GM18951 (cell line): ENCODE data around the gene KCNMA1.

Experiments
- POLR2A ChIP-seq: IDR thresholded peaks from 4 replicates; pipeline ENCODE4 v1.6.1; 2011; ENCODE audit warnings: mild to moderate bottlenecking; ENCODE audit not compliant: insufficient read length, insufficient read depth; ENCODE audit errors: extremely low read depth
- in situ Hi-C: fragments of 300-500 bp; cut with MboI; formaldehyde crosslinking; loops from one replicate; pipeline ENCODE4 v1.12.0; 2022; ENCODE audit warnings: low sequenced_read_pairs, mixed read lengths, inconsistent platforms; ENCODE audit not compliant: unreplicated experiment

KCNMA1 gene

DNA sequence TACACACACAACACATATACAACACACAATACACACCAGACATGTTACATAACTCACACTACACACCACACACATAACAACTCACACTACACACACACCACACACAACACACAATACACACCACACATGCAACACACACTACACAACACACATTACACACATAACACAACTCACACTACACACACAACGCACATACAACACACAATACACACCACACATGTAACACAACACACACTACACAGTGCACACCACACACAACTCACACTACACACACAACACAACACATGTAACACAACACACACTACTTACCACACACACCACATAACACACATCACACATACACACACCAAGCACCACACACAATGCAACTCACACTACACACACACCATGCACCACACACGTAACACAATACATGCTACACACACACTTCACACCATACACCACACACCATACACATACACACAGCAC is 166.5 kb downstream of the KCNMA1 start:
- in situ Hi-C loops: no loop called here
- TF ChIP-seq POLR2A: no peak

DNA sequence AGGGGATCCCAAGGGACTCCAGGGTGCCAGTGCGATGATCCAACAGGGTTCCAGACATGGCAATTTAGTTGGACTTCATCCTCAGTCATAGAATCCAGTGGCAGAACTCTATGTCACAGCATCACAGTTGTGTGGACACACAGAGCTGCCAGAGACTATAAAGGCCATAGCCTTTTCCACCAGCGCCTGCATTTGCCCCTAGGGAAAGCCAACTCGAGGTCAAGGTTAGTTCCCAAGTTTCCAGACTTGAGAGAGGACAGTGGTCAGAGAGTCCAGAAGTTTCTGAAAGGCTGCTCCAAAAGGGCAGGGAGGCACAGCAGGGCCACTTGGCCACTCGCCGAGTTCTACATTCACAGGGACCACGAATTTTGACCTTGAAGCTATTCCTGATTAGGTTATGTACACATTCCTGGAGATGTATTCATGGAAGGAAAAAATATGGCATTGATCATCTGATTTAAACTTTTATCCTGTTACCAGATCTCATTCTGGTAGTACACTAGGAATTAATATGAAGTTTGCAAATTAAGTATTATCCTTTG is 170.1 kb downstream of the KCNMA1 start:
- in situ Hi-C loops: no loop called here
- no peak for TF ChIP-seq POLR2A

- TF ChIP-seq POLR2A: no peak
- in situ Hi-C loops: no loop called here
Measured at GRCh38 chr10:77463967-77464745, 173.5 kb downstream of the KCNMA1 start.

GRCh38 chr10:77463499-77463898 is 174.1 kb downstream of the KCNMA1 start:
- in situ Hi-C loops: no loop called here
- no peak for TF ChIP-seq POLR2A

- in situ Hi-C loops: no loop called here
- TF ChIP-seq POLR2A: no peak
Measured at GRCh38 chr10:77461636-77462296, 175.8 kb downstream of the KCNMA1 start.

DNA sequence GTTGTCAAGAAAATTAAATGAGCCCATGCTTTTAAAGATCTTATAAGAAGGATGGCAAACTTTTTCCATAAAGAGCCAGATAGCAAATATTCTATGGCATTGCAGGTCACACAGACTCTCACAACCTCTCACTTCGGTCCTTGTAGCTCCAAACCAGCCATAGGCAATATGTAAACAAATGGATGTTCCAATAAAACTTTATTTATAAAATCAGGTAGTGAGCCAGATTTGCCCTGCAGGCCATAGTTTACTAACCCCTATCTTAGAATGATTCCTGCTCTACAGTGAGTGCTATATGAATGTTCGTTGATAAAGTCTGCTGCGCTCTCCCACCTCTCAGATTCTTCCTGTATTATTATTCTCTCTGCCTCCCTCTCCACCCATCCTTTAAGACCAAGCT is 177.7 kb downstream of the KCNMA1 start:
- in situ Hi-C loops: no loop called here

GRCh38 chr10:77458986-77459590 is 178.5 kb downstream of the KCNMA1 start:
- in situ Hi-C loops: no loop called here
- no peak for TF ChIP-seq POLR2A

More for the DNA sequence above, 177.7 kb downstream of the KCNMA1 start:
- no peak for TF ChIP-seq POLR2A

- in situ Hi-C loops: no loop called here
- no peak for TF ChIP-seq POLR2A
Measured at GRCh38 chr10:77457721-77458120, 179.9 kb downstream of the KCNMA1 start.

DNA sequence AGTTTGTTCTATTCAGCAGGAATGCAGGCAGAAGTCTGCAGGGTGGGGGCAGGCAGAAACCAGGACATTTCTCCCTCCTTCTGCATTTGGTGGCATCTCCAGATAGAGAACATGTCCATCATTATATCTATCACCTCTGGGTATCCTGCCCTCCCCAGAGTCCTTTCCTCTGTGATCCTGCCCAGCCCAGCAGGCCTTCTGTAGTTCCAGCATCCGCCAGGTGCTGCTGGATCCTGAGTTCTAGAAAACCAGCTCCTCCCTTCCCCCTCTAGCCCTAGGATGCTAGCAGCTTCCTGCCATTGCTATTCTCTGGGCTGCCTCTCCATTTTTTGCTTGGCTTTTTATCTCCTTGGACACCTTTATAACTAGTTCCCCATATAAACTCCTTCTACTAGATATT is 180.3 kb downstream of the KCNMA1 start:
- no peak for TF ChIP-seq POLR2A
- in situ Hi-C loops: no loop called here

DNA sequence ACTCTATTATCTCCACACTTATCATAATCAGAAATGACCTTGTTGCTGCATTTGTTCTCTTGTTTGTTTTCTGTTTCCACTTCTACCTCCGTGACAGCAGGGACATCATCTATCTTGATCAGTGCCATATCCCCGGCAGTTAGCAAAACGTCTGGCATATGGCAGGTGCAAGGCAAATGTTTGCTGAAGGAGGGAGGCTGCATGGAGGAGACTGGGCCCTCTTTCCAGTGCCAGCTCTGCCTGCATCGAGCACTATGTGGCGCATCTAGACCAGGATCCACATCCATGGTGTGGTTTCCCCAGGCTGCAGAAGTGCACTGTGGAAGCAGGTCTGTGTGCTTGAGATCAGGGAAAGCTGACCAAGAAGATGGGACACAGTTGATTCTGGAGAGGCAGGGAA is 181.2 kb downstream of the KCNMA1 start:
- no peak for TF ChIP-seq POLR2A
- in situ Hi-C loops: no loop called here

GRCh38 chr10:77455561-77455960 is 182.0 kb downstream of the KCNMA1 start:
- in situ Hi-C loops: no loop called here
- TF ChIP-seq POLR2A: no peak

- in situ Hi-C loops: no loop called here
- no peak for TF ChIP-seq POLR2A
Measured at GRCh38 chr10:77452952-77453564, 184.6 kb downstream of the KCNMA1 start.

DNA sequence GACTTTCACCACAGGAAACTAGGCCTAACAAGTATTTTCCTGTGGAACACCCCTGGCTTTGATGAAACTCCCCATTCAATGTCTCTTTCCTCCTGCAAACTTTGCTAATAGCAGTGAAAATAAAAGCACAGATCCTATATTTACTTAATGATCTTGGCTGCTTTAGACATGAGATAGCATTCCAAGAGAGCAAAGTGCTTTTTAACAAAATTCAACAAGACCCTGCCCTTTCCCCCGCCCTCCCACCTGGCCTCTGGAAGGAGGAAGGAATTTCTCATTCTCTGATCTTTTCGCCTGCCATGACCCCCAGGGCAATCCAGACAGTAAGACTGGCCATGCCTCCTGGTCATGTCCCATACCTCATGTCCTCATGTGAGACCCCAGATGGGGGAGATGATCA is 185.7 kb downstream of the KCNMA1 start:
- in situ Hi-C loops: no loop called here
- TF ChIP-seq POLR2A: no peak

DNA sequence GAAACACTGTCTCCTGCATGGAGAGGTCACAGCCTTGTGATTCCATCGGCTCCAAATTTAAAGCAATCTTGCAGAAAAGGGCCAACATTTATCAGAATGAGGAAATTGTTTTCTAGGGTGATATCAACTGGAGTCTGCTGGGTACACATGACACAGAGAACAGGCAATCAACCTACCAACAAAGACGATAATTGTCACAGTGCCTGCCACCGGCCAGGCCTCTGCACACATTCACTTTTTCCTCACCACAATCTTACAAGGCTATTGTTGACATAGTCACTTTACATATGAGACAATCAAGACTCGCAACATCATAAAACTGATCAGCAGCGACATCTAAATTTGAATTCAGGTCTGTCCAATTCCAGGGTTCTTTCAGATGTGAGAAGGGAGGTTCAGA is 189.4 kb downstream of the KCNMA1 start:
- in situ Hi-C loops: no loop called here
- no peak for TF ChIP-seq POLR2A

- no peak for TF ChIP-seq POLR2A
- in situ Hi-C loops: no loop called here
Measured at GRCh38 chr10:77446700-77447099, 190.9 kb downstream of the KCNMA1 start.
